ENCODE results near the gene VPREB3.

DNA sequence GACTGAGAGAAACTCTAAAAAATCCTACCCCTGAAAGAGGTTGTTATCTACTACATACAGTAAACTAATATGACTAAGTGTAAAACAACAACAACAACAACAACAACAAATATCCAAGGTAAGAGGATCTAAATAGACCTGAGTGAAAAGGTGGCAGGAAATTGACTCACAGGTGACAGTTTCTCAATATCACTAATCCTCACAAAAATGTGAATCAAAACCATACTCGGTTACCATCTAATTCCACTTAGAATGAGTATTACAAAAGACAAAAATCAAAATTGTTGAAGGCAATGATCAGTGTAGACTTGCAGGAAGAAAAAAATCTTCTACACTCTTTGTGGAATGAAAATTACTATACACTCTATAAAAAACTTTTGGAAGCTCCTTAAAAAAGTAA lies 46.0 kb downstream of the VPREB3 start:
- TF ChIP-seq, protein P1, sequence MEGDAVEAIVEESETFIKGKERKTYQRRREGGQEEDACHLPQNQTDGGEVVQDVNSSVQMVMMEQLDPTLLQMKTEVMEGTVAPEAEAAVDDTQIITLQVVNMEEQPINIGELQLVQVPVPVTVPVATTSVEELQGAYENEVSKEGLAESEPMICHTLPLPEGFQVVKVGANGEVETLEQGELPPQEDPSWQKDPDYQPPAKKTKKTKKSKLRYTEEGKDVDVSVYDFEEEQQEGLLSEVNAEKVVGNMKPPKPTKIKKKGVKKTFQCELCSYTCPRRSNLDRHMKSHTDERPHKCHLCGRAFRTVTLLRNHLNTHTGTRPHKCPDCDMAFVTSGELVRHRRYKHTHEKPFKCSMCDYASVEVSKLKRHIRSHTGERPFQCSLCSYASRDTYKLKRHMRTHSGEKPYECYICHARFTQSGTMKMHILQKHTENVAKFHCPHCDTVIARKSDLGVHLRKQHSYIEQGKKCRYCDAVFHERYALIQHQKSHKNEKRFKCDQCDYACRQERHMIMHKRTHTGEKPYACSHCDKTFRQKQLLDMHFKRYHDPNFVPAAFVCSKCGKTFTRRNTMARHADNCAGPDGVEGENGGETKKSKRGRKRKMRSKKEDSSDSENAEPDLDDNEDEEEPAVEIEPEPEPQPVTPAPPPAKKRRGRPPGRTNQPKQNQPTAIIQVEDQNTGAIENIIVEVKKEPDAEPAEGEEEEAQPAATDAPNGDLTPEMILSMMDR (conservative IDR thresholded peaks at IDR 0.05 in 1 of 2, IDR thresholded peaks at IDR 0.05 in 1 of 2; ENCODE audit: extremely low read depth in 1 of 2, insufficient read depth in 1 of 2, low read depth in 1 of 2, low read length in 2 of 2) = no peak
- TF ChIP-seq EZH2 (IDR thresholded peaks at IDR 0.05; ENCODE audit: borderline replicate concordance, low read length) = no peak
